ENCODE data around the gene RBM47.

Gene RBM47

DNA sequence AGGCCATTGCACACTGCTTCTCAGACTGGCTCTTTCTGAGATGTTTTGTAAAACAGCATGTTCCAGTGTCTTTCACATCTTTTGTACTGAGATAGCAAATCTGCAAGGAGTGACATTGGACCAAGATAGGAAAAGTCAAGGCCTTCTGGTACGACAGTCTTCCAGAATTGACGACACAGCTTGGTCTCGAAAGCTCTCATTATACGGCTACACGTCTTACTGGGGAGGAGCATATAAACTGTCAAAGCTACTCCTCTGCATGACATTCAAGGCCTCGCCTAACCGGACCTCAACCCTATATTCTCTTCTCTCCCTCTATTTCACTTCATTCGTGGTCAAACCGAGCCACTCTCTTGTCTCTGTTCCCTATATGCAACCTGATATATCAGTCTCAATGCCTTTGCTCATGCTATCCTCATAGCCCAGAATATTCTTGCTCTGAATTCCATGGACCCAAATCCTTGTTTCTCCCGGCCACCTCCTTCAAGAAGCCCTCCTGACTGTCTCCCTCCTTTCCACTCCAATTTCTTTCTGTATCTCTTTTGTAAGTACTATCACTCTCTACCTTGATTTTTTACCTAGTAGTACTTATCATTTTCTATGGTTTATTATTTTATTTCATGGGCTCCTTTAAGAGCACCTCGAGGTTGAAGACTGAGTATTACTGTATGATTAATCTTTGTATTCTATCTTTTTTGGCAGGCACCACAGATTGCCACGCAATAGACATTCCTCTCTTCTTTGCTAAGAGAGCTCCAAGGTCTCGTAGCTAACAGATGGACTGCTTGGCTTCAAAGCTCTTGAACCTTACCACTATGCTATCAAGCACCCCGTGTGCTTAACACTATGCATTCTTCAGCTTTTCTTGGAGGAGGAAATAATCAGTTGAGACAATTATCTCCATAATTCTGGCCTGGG, 35.1 kb downstream of the RBM47 start:
- in situ Hi-C loops (cut with HindIII; ENCODE audit: low sequenced_read_pairs): no loop called here

DNA sequence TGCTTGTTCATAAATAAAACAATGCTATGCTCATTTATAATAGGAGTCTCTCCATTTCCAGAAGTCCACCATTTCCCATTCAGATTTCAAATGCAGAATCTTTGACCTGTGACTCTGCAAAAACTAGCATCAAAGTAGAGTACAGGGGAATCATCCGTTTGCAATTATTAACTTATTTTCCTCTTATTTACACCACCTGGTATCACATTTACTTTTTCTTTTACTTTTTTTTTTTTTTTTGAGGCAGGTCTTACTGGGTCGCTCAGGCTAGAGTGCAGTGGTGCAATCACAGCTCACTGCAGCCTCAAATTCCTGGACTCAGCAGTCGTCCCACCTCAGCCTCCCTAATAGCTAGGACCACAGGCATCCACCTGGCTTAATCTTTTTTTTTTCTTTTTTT, 37.6 kb downstream of the RBM47 start:
- in situ Hi-C loops (cut with HindIII; ENCODE audit: low sequenced_read_pairs): no loop called here

DNA sequence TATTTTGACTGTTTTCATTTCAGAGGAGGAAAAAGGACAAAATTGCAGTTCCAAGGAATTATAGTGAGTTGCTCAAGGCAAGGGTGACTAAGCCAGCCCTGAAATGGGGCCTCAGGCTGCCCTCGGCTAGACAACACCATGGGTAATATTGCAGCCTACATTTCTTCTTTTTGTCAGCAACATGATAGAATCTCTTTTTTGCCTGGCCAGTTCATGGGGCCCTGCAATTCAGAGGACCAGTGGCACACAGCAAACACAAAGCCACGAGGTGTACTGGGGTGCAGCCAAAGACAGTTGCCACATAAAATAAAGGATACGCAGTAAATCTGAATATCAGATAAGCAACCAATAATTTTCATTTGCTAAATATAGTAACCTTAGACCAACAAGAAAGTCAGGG, 41.8 kb downstream of the RBM47 start:
- in situ Hi-C loops (cut with HindIII; ENCODE audit: low sequenced_read_pairs): no loop called here

DNA sequence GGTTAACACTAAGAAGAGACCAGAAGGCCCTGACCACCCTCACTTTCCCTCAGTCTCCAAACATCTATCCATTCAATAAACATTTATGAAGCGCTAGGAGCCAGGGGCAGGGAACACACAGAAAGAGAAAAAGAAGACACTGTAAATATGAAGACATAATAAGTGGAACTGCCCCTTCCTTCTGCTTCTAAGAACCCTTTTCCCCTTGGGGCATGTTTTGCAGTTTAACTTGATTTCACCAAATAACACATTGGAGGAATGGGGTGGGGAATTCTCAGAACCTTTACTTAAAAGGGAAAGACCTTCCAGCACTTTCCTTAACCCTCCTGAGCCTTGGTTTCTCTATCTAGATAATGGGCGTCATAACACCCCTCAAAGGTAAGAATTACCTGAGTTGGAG, 42.3 kb downstream of the RBM47 start:
- in situ Hi-C loops (cut with HindIII; ENCODE audit: low sequenced_read_pairs): no loop called here

DNA sequence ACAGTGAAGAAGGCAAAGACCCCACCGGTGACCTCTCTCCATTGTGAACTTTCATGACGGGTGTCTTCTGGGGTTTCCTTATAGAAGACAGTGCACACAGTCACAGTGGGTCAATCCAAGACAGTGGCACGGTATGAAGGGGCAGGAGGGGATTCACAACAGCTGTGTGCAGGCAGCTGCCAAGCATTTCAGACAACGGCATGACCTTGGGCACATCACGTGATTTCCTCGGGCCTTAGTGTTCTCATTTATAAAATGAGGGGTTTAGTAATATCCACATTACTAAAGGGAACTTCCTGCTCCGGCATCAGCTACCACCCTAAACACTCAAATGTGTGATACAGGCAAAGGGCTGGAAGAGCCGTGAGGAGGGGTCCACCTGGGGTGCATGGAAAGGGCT, 42.9 kb downstream of the RBM47 start:
- in situ Hi-C loops (cut with HindIII; ENCODE audit: low sequenced_read_pairs): no loop called here

DNA sequence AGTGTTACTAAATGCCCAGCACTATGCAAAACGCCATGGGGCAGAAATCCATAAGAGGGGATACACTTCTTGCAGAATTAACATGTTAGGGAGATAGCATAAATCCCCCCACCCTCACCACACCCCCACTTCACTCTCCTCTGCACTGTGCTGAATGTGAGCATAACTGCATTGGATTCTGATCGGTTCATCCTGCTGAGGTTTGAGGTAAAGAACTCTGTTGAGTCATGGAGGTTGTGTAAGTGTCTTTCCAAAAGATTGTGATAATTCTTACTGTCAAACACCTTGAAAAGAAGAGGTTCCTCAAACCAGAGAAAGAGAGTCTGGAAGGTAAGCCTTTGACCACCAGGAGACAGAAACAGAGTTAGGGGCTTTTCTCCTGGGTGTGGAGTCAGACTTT, 43.6 kb downstream of the RBM47 start:
- in situ Hi-C loops (cut with HindIII; ENCODE audit: low sequenced_read_pairs): no loop called here

DNA sequence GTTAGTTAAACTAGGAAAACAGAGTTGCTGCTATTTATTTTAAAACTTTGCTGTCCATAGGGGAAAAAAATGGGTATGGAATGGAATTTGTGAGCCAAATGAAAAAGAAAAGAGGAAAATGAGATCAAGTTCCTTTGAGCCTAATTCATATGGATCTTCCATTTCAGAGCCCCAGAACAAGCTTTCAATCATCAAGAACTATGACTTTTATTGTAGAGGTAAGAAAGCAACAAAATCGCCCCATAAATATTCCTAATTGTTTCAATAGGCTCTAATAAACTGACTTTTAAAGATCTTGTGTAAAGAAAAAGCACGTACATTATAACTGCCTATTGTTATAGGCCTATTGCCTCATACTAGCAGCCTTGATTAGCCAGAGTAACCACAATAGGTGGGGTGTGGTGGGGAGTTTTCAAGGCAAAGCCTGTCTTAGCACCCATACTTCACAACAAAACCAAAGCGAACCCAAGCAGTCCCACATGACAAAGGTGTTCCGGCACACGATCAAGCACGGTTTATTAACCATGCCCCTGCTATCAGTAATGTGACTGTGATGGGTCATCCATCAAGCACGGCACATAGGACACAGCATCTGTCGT, 44.4 kb downstream of the RBM47 start:
- in situ Hi-C loops (cut with HindIII; ENCODE audit: low sequenced_read_pairs): no loop called here

DNA sequence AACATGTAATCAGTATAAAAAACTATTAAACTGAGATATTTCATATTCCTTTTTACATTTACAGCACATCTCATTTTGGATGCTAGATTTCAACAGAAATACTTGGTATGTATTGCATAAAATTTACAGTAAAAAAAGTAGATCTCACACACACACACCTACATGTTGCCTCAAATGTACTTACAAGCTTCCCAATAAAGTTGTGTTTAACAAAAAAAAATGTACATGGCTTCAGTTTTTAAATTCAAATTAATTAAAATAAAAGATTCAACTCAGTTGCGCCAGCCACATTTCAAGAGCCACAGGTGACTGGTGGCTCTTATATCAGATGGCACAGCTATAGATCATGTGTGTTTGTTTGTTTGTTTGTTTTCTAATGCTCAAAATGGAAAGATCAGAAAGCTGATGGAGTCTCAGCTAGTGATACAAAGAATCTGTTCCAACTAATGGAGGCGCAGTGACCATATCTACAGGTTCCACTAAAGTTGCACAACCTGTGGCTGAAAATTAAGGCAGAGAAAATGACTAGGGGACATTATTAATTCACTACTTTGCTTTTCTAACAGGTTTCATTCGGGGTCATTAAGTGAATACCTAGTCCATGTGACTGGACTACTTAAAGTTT, 45.0 kb downstream of the RBM47 start:
- in situ Hi-C loops (cut with HindIII; ENCODE audit: low sequenced_read_pairs): loop anchor here (5.0 kb wide), 1 partner anchor 33 kb away; no protein-coding TSS in a partner anchor

DNA sequence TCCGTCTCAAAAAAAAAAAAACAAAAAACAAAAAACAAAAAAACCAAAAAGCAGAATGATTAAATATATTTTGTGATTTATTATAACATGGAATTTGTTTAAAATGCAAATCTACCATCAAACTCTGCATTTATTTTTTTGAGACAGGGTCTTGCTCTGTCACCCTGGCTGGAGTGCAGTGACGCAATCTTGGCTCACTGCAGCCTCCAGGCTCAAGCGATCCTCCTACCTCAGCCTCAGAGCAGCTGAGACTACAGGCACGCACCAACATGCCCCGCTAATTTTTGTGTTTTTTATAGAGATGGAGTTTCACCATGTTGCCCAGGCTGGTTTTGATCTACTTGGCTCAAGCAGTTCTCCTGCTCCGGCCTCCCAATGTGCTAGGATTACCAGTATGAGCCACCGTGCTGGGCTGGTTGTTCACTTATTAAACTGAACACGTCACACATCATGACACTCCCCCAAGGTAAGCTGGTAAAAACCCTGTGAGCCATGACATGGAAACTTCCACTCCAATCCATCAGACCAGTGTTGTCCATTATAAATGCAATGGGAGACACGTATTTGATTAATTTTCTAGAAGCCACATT, 45.7 kb downstream of the RBM47 start:
- in situ Hi-C loops (cut with HindIII; ENCODE audit: low sequenced_read_pairs): loop anchor here (5.0 kb wide), 1 partner anchor 33 kb away; no protein-coding TSS in a partner anchor

DNA sequence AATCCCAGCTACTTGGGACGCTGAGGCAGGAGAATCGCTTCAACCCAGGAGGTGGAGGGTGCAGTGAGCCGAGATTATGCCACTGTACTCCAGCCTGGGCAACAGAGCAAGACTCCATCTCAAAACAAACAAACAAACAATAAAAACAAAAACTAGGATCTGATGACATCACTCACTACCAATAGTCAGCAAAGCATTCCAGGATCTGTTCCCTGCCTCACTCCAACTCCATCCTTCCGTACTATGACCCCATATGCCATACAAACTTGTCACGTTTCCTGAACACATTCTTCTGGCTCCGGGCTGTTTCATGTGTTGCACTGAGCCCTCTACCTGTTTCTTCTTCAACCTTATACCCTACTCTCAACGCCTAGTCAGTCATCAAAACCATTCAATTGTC, 47.3 kb downstream of the RBM47 start:
- in situ Hi-C loops (cut with HindIII; ENCODE audit: low sequenced_read_pairs): loop anchor here (5.0 kb wide), 1 partner anchor 35 kb away; no protein-coding TSS in a partner anchor

DNA sequence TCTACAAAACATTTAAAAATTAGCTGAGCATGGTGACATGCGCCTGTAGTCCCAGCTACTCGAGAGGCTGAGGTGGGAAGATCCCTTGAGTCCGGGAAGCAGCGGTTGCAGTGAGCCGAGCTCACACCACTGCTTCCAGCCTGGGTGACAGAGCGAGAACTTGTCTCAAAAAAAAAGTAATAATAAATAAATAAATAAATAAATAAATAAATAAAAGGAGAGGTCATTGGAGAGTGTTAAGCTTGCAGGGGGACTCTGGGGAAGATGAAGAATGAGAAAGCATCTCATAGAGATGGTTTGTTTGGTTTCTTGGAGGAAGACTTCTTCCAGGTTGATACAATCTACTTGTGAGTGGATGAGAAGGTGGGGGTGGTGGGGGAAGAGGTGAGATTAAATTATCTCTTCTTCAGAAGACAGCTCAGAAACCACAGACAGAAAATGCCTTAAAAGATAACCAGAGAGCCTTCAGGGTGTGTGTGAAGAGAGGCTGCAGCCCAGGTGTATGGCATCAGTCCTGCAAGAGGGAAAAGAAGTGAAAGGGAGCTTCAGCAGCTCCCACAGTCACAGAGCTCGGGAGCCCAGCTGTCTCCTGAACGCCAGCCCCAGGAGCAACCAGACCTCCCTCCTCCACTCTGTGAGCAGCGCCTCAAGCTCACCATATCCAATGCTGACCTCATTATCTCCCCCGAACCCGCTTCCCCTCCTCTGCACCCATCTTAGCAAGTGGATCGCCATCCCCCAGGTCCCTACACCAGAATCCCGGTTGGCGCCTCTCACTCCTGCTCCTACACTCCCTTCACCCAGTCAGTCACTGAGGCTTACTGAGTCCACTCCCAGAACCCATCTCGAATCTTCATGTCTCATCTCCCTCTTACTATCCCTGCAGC, 48.2 kb downstream of the RBM47 start:
- in situ Hi-C loops (cut with HindIII; ENCODE audit: low sequenced_read_pairs): loop anchor here (5.0 kb wide), 1 partner anchor 36 kb away; no protein-coding TSS in a partner anchor

DNA sequence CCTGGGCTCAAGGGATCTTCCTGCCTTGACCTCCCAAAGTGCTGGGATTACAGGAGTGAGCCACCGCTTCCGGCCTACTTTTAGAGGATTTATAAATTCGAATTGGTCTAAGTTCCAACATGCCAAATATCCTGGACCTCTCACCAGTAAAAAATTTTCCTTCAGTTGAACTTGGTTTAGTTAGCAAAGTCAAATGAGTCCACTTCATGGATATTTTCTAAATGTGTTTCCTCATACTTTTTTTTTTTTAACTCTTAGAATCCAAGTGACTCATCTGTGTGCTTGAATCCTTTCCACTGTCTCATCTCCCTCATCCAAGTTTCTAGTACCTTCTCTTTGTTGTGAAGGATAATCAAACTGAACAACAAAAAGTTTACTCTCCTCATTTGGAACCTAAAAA, 49.7 kb downstream of the RBM47 start:
- in situ Hi-C loops (cut with HindIII; ENCODE audit: low sequenced_read_pairs): loop anchor here (5.0 kb wide), 1 partner anchor 37 kb away; no protein-coding TSS in a partner anchor

DNA sequence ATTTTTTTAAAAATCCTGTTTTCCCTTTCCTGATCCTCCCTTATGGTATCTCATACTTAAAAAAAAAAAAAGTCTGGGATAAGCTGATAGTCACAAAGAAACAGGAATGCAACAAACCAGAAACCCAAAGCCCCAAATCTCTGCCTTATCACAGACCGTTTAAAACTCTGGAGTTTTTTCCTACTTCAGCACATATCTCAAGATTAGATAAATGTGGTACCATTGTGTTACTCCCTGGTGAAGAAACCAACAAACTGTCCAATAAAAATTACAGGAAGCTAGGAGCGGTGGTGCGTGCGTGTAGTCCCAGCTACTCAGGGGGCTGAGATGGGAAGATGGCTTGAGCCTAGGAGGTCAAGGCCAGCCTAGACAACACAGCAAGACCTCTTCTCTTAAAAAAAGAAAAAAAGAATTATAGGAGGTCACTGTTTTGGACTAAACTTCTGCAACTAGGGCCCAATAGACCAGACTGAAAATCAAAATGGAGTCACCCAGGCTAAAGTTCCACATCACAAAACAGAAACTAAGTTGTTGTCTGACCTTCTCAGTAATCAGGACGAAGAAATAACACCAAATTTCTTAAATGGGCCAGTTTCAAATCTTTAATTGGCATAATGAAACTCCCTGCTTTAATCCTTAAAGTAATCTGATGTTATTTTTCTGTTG, 51.9 kb downstream of the RBM47 start:
- in situ Hi-C loops (cut with HindIII; ENCODE audit: low sequenced_read_pairs): no loop called here

DNA sequence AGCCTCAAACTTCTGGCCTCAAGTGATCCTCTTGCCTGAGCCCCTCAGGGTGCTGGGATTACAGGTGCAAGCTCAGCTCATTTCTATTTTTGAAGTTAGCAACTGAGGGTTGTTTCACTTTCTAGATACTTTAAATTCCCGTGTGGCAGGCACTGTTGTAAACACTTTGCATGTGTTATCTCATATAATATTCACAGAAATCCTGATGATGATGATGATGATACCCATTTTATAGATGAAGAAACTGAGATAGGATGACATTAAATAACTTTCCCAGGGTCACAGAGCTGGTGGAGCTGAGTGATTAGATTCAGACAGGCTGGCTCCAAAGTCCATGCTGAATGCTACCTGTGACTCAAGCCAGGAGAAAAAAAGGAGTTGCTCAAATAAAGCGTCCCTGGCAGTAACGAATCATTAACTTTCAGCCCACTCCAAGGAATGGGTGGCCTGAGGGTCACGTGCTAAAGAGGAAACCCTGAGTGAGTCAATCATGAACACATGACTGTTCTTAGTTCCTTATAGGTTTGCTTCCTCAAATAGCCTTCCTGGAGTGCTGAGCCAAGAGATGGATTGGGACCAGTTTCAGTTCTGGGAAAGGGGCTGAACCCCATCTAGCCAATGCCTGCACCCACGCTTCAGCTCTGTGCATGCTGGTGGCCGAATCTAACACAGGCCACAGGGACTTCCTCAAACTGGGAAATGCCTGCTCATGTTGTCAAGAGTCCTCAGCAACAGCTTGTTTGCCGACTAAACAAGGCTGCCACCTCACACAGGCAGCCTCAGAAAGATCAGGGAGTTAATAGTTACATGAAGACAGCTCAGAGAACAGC, 52.8 kb downstream of the RBM47 start:
- in situ Hi-C loops (cut with HindIII; ENCODE audit: low sequenced_read_pairs): no loop called here

DNA sequence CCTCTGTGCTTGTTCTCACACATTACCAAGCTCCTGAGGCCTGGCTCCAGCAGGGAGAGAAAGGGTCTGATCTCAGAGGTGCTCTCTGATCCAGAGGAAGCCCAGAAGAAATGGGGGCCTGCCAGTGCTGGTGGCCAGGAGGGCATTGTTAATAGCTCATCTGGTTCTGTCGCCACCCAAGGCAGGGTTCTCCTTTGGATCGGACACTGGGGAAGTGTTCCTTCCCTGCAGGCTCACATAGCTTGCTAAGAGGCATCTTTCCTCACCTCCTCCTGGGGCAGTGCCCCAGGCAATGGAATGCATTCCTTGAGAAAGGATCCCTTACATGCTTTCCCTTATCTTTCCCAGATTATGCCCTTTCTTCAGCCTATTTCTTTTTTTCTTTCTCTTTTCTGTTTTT, 53.8 kb downstream of the RBM47 start:
- in situ Hi-C loops (cut with HindIII; ENCODE audit: low sequenced_read_pairs): no loop called here

DNA sequence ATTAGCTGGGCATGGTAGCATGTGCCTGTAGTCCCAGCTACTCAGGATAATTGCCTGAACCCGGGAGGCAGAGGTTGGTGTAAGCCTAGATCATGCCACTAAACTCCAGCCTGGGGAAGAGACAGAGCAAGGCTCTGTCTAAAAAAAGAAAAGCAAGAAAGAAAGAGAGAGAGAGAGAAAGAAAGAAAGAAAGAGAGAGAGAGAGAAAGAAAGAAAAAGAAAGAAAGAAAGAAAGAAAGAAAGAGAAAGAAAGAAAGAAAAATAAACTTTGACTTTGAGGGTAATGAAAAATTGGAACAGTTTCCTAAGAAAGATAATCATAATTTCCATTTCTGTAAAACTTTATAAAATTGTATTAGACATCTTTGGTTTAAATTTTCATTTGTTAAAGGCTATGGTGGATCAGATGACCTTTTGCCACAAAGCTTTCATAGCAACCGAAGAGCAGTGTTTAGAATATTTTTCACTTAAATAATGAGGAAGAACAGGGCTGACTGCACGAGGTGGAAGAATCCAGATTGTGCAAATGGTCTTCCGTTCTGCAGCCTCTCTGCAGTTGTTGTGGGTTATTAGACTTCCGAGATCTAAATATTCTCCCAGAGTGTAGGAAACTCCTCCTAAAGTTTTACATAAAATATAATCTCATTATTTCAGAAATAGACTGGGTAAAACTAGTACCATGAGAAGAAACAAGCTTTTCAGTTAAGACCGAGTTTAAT, 55.9 kb downstream of the RBM47 start:
- in situ Hi-C loops (cut with HindIII; ENCODE audit: low sequenced_read_pairs): no loop called here

DNA sequence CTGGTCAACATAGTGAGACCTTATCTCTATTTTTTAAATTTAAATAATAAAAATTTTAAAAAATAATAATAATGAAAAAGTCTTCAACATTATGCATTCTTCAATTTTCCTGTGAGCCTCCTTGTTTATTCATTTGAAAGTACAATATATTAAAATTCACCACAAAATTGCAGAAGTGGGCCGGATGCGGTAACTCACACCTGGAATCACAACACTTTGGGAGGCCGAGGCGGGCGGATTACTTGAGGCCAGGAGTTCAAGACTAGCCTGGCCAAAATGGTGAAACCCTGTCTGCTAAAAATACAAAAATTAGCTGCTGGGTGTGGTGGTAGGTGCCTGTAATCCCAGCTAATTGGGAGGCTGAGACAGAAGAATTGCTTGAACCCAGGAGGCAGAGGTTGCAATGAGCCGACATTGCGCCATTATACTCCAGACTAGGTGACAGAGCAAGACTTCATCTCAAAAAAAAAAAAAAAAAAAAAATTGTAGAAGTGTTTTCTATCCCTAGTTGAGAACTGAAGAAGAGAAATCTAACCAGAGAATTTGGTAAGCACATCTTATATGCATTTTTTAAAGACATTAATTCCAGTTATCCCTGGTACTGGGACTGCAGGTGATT, 56.9 kb downstream of the RBM47 start:
- in situ Hi-C loops (cut with HindIII; ENCODE audit: low sequenced_read_pairs): no loop called here

DNA sequence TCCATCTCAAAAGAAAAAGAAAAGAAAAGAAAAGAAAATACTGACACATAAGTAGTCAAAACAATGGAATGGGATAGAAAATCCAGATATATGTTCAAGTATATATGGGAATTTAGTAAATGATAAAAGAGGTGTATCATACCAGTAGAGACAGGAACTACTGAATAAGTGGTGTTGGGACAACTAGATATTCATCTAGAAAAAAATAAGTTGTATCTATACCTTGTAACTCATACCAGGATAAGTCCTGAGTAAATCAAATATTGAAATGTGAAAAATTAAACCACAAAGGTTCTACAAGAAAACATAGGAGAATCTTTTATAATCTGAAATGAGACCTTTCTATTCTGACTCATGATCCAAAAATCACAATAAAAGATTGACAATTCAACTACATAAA, 58.5 kb downstream of the RBM47 start:
- in situ Hi-C loops (cut with HindIII; ENCODE audit: low sequenced_read_pairs): no loop called here

All from endothelial cell of hepatic sinusoid (primary cell).